Inflammatory macrophage (primary cell): ENCODE data around the gene TNIP1.

Experiments used
- DNase-seq, 2 donors: peaks; one replicate each; pipeline ENCODE4 v3.0.0-alpha.2; 2020 to 2022

Gene TNIP1

DNA sequence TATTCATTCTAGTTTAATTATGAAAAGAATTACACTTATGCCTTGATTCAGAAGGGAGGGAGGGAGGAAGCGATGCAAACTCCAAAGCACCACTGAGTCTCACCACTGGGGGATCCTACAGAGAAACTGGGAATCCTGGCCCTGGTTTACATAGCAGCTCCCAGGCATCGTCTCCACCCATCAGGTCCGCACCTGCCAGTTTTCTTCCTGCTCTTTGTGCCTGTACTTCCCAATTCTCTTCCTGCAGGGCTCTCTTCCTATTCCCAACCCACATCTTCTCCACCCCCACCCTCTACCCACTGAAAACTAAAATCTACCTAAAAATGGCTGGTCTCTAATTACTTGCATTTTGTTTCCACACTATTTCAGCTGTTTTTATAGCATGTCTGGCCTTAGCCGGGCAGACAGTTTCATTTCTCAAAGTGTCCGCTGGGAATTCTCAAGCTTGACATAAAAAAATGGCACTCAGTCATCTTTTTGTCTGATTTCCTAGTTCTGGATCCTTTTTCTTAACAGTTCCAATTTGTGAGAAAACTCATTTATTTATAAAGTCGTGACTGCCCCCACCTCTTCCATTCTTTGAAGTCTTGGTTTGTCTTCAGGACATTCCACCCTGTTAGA is 1.6 kb upstream of the TNIP1 start:
- DNase-seq, result no peak

GRCh38 chr5:151081431-151082281 is 822 bp upstream of the TNIP1 start:
- DNase-seq, result peak; percentile 49 to 77

GRCh38 chr5:151079838-151080612 is 809 bp downstream of the TNIP1 start:
- DNase-seq, result no peak

GRCh38 chr5:151078490-151079262 is 2.2 kb downstream of the TNIP1 start:
- no peak for DNase-seq

DNA sequence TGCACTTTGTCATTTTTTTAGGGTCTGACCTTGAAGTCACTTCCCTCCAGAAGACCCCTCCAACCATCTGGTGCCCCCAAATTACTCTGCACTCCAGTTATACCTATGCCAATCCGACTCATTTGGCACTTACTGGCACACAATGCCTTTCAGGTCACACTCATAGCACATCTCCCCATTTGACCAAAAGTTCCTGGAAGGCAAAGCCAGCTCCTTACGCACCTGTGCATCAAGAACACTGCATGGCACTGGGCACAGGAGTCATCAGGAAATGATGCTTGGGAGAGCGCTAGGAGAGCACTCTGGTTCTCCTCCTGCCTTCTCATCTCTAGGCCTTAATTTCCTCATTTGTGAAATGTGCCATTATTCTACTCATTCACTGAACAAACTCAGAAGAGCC is 2.9 kb downstream of the TNIP1 start:
- no peak for DNase-seq

GRCh38 chr5:151077419-151077818 is 3.4 kb downstream of the TNIP1 start:
- no peak for DNase-seq

DNA sequence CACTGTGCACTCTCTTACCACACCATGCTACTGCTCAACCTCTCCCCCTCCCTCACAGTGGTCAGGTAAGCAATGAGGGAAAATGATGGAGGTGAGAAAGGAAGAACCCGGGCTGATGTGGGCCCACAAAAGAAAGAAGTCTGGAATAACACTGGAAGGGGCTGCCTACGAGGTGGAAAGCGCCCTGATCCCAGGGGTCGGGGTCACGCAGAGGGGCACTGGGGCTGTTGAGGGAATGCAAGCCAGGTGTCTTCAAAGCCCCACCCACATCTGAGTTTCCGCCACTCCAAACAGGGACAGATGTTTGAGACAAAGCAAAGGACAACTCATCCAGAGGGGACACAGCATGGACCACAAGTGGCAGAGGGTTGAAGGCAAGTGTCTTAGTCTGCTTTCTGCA is 4.2 kb downstream of the TNIP1 start:
- DNase-seq, result no peak

- DNase-seq, result no peak
These were observed 5.0 kb downstream of the TNIP1 start for GRCh38 chr5:151075698-151076331.

DNA sequence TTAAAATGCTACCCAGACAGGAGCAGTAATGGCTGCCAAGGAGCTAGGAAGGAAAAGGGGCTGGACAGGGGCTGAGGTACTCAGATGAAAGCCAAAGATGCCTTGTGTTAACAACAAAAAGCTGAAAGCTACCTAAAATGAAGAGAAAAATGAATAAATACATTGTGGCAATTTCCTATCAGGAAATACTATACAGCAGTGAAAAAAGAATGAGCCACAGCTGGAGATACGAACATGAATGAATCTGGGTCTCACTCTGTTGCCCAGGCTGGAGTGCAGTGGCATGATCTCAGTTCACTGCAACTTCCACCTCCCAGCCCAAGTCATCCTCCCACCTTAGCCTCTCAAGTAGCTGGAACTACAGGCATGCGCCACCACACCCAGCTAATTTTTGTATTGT is 6.3 kb downstream of the TNIP1 start:
- no peak for DNase-seq

DNA sequence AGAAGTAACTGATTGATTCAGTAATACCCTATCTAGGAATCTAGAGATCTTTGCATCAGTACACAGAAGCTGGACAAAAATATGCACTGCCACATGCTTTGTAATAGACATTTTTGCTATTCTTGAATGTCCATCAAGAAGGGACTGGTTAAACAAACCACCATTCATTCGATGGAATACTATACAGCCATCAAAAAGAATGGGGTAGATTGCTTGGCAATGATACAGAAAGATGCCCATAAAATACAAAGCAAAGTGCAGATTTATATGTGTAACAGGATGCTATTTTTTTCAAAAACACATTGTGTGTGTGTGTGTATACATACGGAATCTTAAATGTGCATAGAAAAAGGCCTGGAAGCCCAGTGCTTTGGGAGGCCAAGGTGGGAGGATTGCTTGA is 7.6 kb downstream of the TNIP1 start:
- no peak for DNase-seq

DNA sequence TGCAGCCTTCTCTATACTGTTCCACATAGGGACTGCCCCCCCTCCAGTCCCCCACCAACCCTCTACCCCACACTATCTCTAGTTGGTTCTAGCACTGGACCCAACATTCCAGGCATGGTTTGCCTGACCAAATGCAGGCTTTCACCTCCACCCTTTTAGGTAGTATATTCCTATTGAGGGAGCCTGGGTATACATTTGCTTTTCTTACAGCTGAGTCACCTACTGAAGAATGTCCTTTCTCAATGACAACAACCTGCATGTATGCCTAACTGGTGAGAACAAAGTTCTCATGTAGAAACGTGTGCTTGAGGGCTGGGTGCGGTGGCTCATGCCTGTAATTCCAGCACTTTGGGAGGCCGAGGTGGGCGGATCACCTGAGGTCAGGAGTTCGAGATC is 8.2 kb downstream of the TNIP1 start:
- DNase-seq, result no peak

- no peak for DNase-seq
These were observed 8.8 kb downstream of the TNIP1 start for GRCh38 chr5:151071848-151072629.

- no peak for DNase-seq
These were observed 9.8 kb downstream of the TNIP1 start for GRCh38 chr5:151071021-151071420.

GRCh38 chr5:151070449-151070848 is 10.4 kb downstream of the TNIP1 start:
- no peak for DNase-seq

DNA sequence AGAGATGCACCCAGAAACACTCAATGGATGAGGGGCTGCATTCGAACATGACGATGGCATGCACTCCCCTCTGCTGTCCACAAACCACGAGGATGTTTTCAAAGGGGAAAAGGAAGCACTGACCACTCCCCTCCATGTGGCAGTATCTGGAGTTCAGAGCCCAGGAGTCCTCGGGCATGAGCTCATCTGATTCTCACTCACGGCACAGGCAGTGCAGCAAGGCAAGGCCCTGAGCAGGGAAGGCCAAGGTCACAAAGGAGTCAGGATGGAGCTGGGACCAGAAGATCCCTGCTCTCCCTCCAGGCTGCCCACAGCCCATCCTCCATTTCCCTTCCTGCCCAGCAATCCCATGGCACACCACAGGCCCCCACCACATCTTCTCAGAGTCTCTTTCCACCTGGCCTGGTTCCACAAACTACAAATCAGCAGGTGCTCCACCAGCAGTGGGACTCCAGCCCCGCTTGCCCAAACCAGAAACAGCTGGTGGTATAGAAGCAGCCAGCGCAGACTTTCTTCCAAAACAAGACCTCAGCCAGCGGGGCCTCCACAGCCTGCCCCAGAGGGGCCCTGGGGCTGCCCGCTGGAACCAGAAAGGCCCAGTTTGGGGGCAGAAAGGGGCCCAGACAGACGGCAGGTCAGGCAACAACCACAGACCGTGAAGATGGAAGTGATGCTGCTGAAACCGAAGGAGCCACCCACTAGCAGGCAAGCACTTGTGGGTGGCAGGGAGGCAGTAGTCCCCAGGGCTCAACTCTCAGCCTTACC is 12.2 kb downstream of the TNIP1 start:
- no peak for DNase-seq

GRCh38 chr5:151067632-151068432 is 13.0 kb downstream of the TNIP1 start:
- DNase-seq, result no peak

DNA sequence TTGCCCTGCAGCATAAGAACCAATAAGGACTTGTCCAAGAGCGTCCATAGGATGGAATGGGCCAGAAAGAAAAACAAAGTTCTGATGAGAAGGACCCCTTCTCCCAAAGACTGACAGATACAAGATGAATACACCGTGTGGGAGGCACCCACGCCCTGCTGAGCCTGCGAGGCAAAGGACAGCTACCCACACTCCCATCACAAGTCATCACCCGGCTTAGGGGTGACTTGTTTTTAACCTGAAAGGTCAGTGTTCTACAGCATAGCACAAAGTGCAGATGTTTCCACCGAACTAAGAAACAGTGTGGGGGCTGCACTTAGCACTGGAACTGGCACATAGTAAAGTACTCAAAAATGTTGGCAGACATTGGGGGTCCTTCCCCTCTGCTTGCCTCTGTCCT is 13.9 kb downstream of the TNIP1 start:
- DNase-seq, result peak in 1 of 2 donors; percentile 47

- no peak for DNase-seq
These were observed 15.2 kb downstream of the TNIP1 start for GRCh38 chr5:151065609-151066008.

- DNase-seq, result no peak
These were observed 15.8 kb downstream of the TNIP1 start for GRCh38 chr5:151064916-151065499.
